GM23338 (cell line): Measurements from ENCODE around the gene UQCC2. TPM values are rescaled to one million over a fixed set of nuclear protein-coding genes. Genes with fewer than 3 reads are reported as not detected.

Experiments
- ATAC-seq: fragments of 200-7000 bp; cut with Tn5 transposase; 3 replicates; pipeline ENCODE4 v1.9.1; 2020
- DNase-seq: peaks from one replicate; pipeline ENCODE4 v3.0.0-alpha.2; 2015; ENCODE audit warnings: low spot score
- H2AFZ ChIP-seq: fragments of 200-600 bp; sonication (generic); 2 replicates; pipeline ENCODE4 v1.8.0; 2016; ENCODE audit warnings: antibody characterized with exemption, mild to moderate bottlenecking, moderate library complexity
- H3F3A ChIP-seq: fragments of 200-600 bp; sonication (generic); replicated peaks from 2 replicates; pipeline ENCODE4 v1.8.0; 2017; ENCODE audit warnings: antibody characterized with exemption, mixed run types, low read depth
- H3K27ac ChIP-seq: fragments of 200-600 bp; sonication (generic); 2 replicates; pipeline ENCODE4 v1.6.1; 2016; ENCODE audit warnings: low read depth
- H3K27me3 ChIP-seq: fragments of 200-600 bp; sonication (generic); 2 replicates; pipeline ENCODE4 v1.8.0; 2016; ENCODE audit warnings: mild to moderate bottlenecking, mixed run types, moderate library complexity; ENCODE audit not compliant: insufficient read depth
- H3K36me3 ChIP-seq: fragments of 200-600 bp; sonication (generic); 2 replicates; pipeline ENCODE4 v1.8.0; 2016; ENCODE audit warnings: mild to moderate bottlenecking; ENCODE audit not compliant: insufficient read depth
- H3K4me1 ChIP-seq: fragments of 200-600 bp; sonication (generic); 2 replicates; pipeline ENCODE4 v1.8.0; 2016; ENCODE audit warnings: mild to moderate bottlenecking, moderate library complexity; ENCODE audit not compliant: insufficient read depth
- H3K4me2 ChIP-seq: fragments of 200-600 bp; sonication (generic); 2 replicates; pipeline ENCODE4 v1.7.1; 2017; ENCODE audit warnings: mixed run types
- H3K4me3 ChIP-seq: fragments of 200-600 bp; sonication (generic); 2 replicates; pipeline ENCODE4 v1.6.1; 2016; ENCODE audit warnings: mixed run types
- H3K79me2 ChIP-seq: fragments of 200-600 bp; sonication (generic); replicated peaks from 2 replicates; pipeline ENCODE4 v1.8.0; 2017; ENCODE audit warnings: mild to moderate bottlenecking; ENCODE audit not compliant: insufficient read depth
- H3K9me2 ChIP-seq: fragments of 200-600 bp; sonication (generic); 2 replicates; pipeline ENCODE4 v1.8.0; 2017; ENCODE audit not compliant: insufficient read depth
- H4K20me1 ChIP-seq: fragments of 200-600 bp; sonication (generic); replicated peaks from 2 replicates; pipeline ENCODE4 v1.8.0; 2017; ENCODE audit warnings: mild to moderate bottlenecking; ENCODE audit not compliant: insufficient read depth
- H3K27ac Mint-ChIP-seq: 2 replicates; pipeline ENCODE4 v1.8.0; 2020; ENCODE audit warnings: inconsistent platforms, mild to moderate bottlenecking, moderate library complexity, mixed read lengths
- H3K27me3 Mint-ChIP-seq: 3 replicates; pipeline ENCODE4 v1.8.0; 2022; ENCODE audit warnings: low read depth, mild to moderate bottlenecking, moderate library complexity, mixed read lengths, inconsistent platforms; ENCODE audit not compliant: insufficient read depth, poor library complexity
- H3K36me3 Mint-ChIP-seq: 3 replicates; pipeline ENCODE4 v1.8.0; 2021; ENCODE audit warnings: low read depth, mild to moderate bottlenecking, inconsistent platforms, moderate library complexity, mixed read lengths
- H3K4me1 Mint-ChIP-seq: 3 replicates; pipeline ENCODE4 v1.8.0; 2020; ENCODE audit warnings: mild to moderate bottlenecking, inconsistent platforms, mixed read lengths
- H3K4me3 Mint-ChIP-seq: 3 replicates; pipeline ENCODE4 v1.8.0; 2021; ENCODE audit warnings: moderate library complexity, mild to moderate bottlenecking, inconsistent platforms, mixed read lengths
- H3K9me3 Mint-ChIP-seq: 3 replicates; pipeline ENCODE4 v1.8.0; 2020; ENCODE audit warnings: moderate library complexity, mild to moderate bottlenecking, inconsistent platforms, mixed read lengths
- CREB1 ChIP-seq: fragments of 250-450 bp; sonication (Bioruptor Pico); IDR thresholded peaks from 2 replicates; pipeline ENCODE4 v1.5.0; 2020; ENCODE audit warnings: low read depth, mild to moderate bottlenecking, moderate library complexity
- EZH2 ChIP-seq: fragments of 200-600 bp; sonication (generic); IDR thresholded peaks from one replicate; pipeline ENCODE4 v1.8.0; 2017; ENCODE audit warnings: antibody characterized with exemption, mild to moderate bottlenecking, low read depth; ENCODE audit not compliant: unreplicated experiment
- EZH2phosphoT487 ChIP-seq: fragments of 200-600 bp; sonication (generic); IDR thresholded peaks from one replicate; pipeline ENCODE4 v1.8.1; 2018; ENCODE audit warnings: antibody characterized with exemption; ENCODE audit not compliant: unreplicated experiment
- JUNB ChIP-seq: IDR thresholded peaks from one replicate; pipeline ENCODE4 v1.6.1; 2016; ENCODE audit warnings: antibody characterized with exemption; ENCODE audit not compliant: unreplicated experiment
- NANOG ChIP-seq: IDR thresholded peaks from 2 replicates; pipeline ENCODE4 v1.6.1; 2016; ENCODE audit warnings: antibody characterized with exemption, borderline replicate concordance
- POLR2AphosphoS5 ChIP-seq: IDR thresholded peaks from 2 replicates; pipeline ENCODE4 v1.6.1; 2016; ENCODE audit warnings: antibody characterized with exemption, low read depth
- polyA plus RNA-seq: library from polyadenylated mRNA; unstranded; fragments of >200 nt; fragmentation: Nextera tagmentation; extraction: Ambion mirVana; gene quantifications from 2 replicates; pipeline ENCODE4 v1.2.1, GENCODE V29; 2016
- total RNA-seq: library from RNA; depleted of rRNA; stranded (reverse); fragments of >200 nt; shearing (Covaris generic); gene quantifications from 2 replicates; pipeline ENCODE4 v1.2.3, GENCODE V29; 2014
- TF ChIP-seq, protein P1 (sequence below): fragments of 250-450 bp; sonication (Bioruptor Pico); IDR thresholded peaks from 2 replicates; pipeline ENCODE4 v1.5.0; 2020; ENCODE audit warnings: mild to moderate bottlenecking, moderate library complexity
- TF ChIP-seq, protein P2 (sequence below): IDR thresholded peaks from one replicate; pipeline ENCODE4 v1.6.1; 2018; ENCODE audit warnings: antibody characterized with exemption; ENCODE audit not compliant: unreplicated experiment

The UQCC2 gene
- total and polyA plus RNA-seq, 2 experiments from 2014 or later, result 48.9 to 379 TPM

DNA sequence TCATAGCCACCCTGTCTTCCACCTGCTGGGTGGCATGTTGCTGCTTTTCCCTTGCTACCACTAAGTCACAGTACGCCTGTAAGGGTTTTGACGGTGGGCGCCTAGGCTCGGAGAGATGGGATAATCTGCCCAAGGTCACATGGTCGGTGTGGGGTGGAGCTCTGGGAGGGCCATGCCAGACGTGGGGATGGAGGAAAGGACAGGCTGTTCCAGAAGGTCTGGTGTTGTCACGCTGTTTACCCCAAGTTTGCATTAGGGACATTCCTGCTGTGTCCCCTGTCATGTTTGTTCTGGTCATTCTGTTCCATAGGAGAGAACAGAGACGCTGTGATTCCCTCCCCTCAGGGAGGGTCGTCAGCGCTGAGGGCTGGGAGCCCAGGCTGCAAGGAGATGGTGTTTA is 19.1 kb upstream of the UQCC2 start:
- no peaks in the 10 kb centered on the region for H3K27me3 ChIP-seq
- H3K79me2 ChIP-seq, result no peaks in the 10 kb centered on the region
- no peak for DNase-seq
- H3F3A ChIP-seq, result no peaks in the 10 kb centered on the region
- H3K36me3 Mint-ChIP-seq, result no peaks in the 10 kb centered on the region
- H4K20me1 ChIP-seq, result no peaks in the 10 kb centered on the region
- 0 out of 2 replicates have a peak overlapping the region, but pooled peaks have one; percentile 43 for H2AFZ ChIP-seq
- H3K9me3 Mint-ChIP-seq, result no peaks in the 10 kb centered on the region
- no peaks in the 10 kb centered on the region for H3K36me3 ChIP-seq
- no peak overlapping the region for H3K4me3 ChIP-seq
- H3K27ac ChIP-seq, result no peak overlapping the region
- no peak overlapping the region for H3K4me2 ChIP-seq
- ATAC-seq, result no peak
- TF ChIP-seq CREB1 (CRISPR knock-in tag) (no peak), JUNB (no peak), POLR2AphosphoS5 (no peak), NANOG (no peak)
- TF ChIP-seq, protein P1, sequence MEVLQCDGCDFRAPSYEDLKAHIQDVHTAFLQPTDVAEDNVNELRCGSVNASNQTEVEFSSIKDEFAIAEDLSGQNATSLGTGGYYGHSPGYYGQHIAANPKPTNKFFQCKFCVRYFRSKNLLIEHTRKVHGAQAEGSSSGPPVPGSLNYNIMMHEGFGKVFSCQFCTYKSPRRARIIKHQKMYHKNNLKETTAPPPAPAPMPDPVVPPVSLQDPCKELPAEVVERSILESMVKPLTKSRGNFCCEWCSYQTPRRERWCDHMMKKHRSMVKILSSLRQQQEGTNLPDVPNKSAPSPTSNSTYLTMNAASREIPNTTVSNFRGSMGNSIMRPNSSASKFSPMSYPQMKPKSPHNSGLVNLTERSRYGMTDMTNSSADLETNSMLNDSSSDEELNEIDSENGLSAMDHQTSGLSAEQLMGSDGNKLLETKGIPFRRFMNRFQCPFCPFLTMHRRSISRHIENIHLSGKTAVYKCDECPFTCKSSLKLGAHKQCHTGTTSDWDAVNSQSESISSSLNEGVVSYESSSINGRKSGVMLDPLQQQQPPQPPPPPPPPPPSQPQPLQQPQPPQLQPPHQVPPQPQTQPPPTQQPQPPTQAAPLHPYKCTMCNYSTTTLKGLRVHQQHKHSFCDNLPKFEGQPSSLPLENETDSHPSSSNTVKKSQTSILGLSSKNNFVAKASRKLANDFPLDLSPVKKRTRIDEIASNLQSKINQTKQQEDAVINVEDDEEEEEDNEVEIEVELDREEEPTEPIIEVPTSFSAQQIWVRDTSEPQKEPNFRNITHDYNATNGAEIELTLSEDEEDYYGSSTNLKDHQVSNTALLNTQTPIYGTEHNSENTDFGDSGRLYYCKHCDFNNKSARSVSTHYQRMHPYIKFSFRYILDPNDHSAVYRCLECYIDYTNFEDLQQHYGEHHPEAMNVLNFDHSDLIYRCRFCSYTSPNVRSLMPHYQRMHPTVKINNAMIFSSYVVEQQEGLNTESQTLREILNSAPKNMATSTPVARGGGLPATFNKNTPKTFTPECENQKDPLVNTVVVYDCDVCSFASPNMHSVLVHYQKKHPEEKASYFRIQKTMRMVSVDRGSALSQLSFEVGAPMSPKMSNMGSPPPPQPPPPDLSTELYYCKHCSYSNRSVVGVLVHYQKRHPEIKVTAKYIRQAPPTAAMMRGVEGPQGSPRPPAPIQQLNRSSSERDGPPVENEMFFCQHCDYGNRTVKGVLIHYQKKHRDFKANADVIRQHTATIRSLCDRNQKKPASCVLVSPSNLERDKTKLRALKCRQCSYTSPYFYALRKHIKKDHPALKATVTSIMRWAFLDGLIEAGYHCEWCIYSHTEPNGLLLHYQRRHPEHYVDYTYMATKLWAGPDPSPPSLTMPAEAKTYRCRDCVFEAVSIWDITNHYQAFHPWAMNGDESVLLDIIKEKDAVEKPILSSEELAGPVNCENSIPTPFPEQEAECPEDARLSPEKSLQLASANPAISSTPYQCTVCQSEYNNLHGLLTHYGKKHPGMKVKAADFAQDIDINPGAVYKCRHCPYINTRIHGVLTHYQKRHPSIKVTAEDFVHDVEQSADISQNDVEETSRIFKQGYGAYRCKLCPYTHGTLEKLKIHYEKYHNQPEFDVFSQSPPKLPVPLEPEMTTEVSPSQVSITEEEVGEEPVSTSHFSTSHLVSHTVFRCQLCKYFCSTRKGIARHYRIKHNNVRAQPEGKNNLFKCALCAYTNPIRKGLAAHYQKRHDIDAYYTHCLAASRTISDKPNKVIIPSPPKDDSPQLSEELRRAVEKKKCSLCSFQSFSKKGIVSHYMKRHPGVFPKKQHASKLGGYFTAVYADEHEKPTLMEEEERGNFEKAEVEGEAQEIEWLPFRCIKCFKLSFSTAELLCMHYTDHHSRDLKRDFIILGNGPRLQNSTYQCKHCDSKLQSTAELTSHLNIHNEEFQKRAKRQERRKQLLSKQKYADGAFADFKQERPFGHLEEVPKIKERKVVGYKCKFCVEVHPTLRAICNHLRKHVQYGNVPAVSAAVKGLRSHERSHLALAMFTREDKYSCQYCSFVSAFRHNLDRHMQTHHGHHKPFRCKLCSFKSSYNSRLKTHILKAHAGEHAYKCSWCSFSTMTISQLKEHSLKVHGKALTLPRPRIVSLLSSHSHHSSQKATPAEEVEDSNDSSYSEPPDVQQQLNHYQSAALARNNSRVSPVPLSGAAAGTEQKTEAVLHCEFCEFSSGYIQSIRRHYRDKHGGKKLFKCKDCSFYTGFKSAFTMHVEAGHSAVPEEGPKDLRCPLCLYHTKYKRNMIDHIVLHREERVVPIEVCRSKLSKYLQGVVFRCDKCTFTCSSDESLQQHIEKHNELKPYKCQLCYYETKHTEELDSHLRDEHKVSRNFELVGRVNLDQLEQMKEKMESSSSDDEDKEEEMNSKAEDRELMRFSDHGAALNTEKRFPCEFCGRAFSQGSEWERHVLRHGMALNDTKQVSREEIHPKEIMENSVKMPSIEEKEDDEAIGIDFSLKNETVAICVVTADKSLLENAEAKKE (CRISPR knock-in tag), result no peak
- H3K27me3 Mint-ChIP-seq, result peaks cover 9% of the 10 kb centered on the region
- peaks cover 8% of the 10 kb centered on the region for H3K4me1 Mint-ChIP-seq
- no peak overlapping the region for H3K4me3 Mint-ChIP-seq
- no peaks in the 10 kb centered on the region for H3K9me2 ChIP-seq
- H3K27ac Mint-ChIP-seq, result no peak overlapping the region
- H3K4me1 ChIP-seq, result no peaks in the 10 kb centered on the region

DNA sequence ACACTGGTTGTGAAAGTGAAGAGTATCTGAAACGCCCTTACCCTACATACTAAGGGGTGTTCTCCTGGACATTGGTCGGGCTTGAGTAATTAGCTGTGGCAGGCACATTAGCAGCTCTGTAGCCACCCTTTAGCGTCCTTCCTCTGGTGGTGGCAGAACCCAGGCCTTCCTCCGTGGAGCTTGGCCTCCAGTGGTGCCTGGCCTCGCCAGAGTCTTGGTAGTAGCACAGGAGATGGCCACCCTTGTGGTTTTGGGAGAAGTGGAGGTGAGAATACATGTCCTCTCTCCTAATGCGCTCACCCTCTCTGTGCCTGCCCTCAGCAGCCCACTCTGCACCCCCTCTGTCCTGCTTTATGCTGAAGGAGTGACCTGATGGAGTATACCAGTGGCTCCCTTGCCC is 17.6 kb upstream of the UQCC2 start:
- H3K4me3 ChIP-seq, result no peak overlapping the region
- no peaks in the 10 kb centered on the region for H4K20me1 ChIP-seq
- Mint-ChIP-seq H3K27ac (no peak overlapping the region), H3K4me3 (no peak overlapping the region), H3K4me1 (peaks cover 19% of the 10 kb centered on the region), H3K36me3 (no peaks in the 10 kb centered on the region), H3K27me3 (peaks cover 12% of the 10 kb centered on the region), H3K9me3 (no peaks in the 10 kb centered on the region)
- no peak overlapping the region for H3K27ac ChIP-seq
- no peaks in the 10 kb centered on the region for H3K27me3 ChIP-seq
- H3K4me2 ChIP-seq, result no peak overlapping the region
- ATAC-seq (no peak), DNase-seq (no peak)
- H2AFZ ChIP-seq, result no peak overlapping the region
- H3F3A ChIP-seq, result no peaks in the 10 kb centered on the region
- H3K36me3 ChIP-seq, result no peaks in the 10 kb centered on the region
- H3K9me2 ChIP-seq, result no peaks in the 10 kb centered on the region
- H3K4me1 ChIP-seq, result no peaks in the 10 kb centered on the region
- no peaks in the 10 kb centered on the region for H3K79me2 ChIP-seq
- no peak for TF ChIP-seq CREB1 (CRISPR knock-in tag)
- no peak for TF ChIP-seq EZH2phosphoT487
- TF ChIP-seq EZH2, result no peak
- TF ChIP-seq, protein P2, sequence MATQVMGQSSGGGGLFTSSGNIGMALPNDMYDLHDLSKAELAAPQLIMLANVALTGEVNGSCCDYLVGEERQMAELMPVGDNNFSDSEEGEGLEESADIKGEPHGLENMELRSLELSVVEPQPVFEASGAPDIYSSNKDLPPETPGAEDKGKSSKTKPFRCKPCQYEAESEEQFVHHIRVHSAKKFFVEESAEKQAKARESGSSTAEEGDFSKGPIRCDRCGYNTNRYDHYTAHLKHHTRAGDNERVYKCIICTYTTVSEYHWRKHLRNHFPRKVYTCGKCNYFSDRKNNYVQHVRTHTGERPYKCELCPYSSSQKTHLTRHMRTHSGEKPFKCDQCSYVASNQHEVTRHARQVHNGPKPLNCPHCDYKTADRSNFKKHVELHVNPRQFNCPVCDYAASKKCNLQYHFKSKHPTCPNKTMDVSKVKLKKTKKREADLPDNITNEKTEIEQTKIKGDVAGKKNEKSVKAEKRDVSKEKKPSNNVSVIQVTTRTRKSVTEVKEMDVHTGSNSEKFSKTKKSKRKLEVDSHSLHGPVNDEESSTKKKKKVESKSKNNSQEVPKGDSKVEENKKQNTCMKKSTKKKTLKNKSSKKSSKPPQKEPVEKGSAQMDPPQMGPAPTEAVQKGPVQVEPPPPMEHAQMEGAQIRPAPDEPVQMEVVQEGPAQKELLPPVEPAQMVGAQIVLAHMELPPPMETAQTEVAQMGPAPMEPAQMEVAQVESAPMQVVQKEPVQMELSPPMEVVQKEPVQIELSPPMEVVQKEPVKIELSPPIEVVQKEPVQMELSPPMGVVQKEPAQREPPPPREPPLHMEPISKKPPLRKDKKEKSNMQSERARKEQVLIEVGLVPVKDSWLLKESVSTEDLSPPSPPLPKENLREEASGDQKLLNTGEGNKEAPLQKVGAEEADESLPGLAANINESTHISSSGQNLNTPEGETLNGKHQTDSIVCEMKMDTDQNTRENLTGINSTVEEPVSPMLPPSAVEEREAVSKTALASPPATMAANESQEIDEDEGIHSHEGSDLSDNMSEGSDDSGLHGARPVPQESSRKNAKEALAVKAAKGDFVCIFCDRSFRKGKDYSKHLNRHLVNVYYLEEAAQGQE, result no peak
